IMR-90 (cell line): ENCODE measurements around the gene ALKAL2. TPM values are rescaled to one million over a fixed set of nuclear protein-coding genes. Genes with fewer than 3 reads are reported as not detected.

Experiments used
- ATAC-seq: fragments of 200-7000 bp; cut with Tn5 transposase; 2 replicates; pipeline ENCODE4 v1.9.1; 2020; ENCODE audit warnings: low read depth, mild to moderate bottlenecking, moderate library complexity
- BruUV-seq: library from RNA; stranded (reverse); fragments of 400-500 nt; replicated peaks from 2 replicates; lab custom pipeline; 2021; lab: Mats Ljungman, UMichigan
- CTCF ChIA-PET: fragments of 300-600 bp; formaldehyde crosslinking; extraction: SDS; loops from one replicate; lab custom pipeline; 2021; ENCODE audit warnings: antibody characterized with exemption; lab: Yijun Ruan, JAX
- POLR2A ChIA-PET: fragments of 300-600 bp; sonication (Branson Sonifier 250); formaldehyde crosslinking; loops from one replicate; lab custom pipeline; 2022; ENCODE audit warnings: antibody characterized with exemption; ENCODE audit not compliant: unreplicated experiment; lab: Charles Lee
- DNase-seq: peaks from one replicate; pipeline ENCODE4 v3.0.0; 2013
- H2AFZ ChIP-seq: replicated peaks from 2 replicates; pipeline ENCODE3; 2013; ENCODE audit warnings: low read length, mild to moderate bottlenecking; ENCODE audit not compliant: poor library complexity
- H2AK5ac ChIP-seq: 2 replicates; pipeline ENCODE4 v1.6.1; 2013; ENCODE audit warnings: low read depth, low read length, inconsistent platforms
- H2AK9ac ChIP-seq: replicated peaks from 2 replicates; pipeline ENCODE3; 2013; ENCODE audit warnings: mild to moderate bottlenecking, low read depth, low read length, moderate library complexity; ENCODE audit not compliant: poor library complexity
- H2BK120ac ChIP-seq: 2 replicates; pipeline ENCODE4 v1.6.1; 2013; ENCODE audit warnings: low read depth, low read length, inconsistent platforms
- H2BK15ac ChIP-seq: 3 replicates; pipeline ENCODE4 v1.6.1; 2013; ENCODE audit warnings: low read depth, low read length, inconsistent platforms
- H2BK20ac ChIP-seq: 2 replicates; pipeline ENCODE4 v1.6.1; 2013; ENCODE audit warnings: low read depth, mild to moderate bottlenecking, inconsistent platforms, low read length, moderate library complexity
- H2BK5ac ChIP-seq: 2 replicates; pipeline ENCODE4 v1.6.1; 2013; ENCODE audit warnings: mild to moderate bottlenecking, low read depth, low read length, inconsistent platforms; ENCODE audit not compliant: poor library complexity, severe bottlenecking
- H3K14ac ChIP-seq: replicated peaks from 2 replicates; pipeline ENCODE4 v1.6.1; 2013; ENCODE audit warnings: low read depth, low read length, inconsistent platforms
- H3K18ac ChIP-seq: 2 replicates; pipeline ENCODE4 v1.6.1; 2013; ENCODE audit warnings: low read depth, low read length, control low read depth
- H3K23ac ChIP-seq: 2 replicates; pipeline ENCODE4 v1.6.1; 2013; ENCODE audit warnings: low read depth, low read length, inconsistent platforms
- H3K27ac ChIP-seq: 2 replicates; pipeline ENCODE4 v1.5.1; 2013; ENCODE audit warnings: mild to moderate bottlenecking, control low read depth, low read length; ENCODE audit not compliant: insufficient read depth
- H3K27me3 ChIP-seq: 2 replicates; pipeline ENCODE4 v1.6.1; 2013; ENCODE audit warnings: low read length; ENCODE audit not compliant: control insufficient read depth, insufficient read depth
- H3K36me3 ChIP-seq: 2 replicates; pipeline ENCODE4 v1.6.1; 2013; ENCODE audit warnings: low read length, mixed read lengths; ENCODE audit not compliant: control insufficient read depth, insufficient read depth
- H3K4ac ChIP-seq: 2 replicates; pipeline ENCODE4 v1.6.1; 2013; ENCODE audit warnings: low read depth, low read length, inconsistent platforms
- H3K4me1 ChIP-seq: 2 replicates; pipeline ENCODE4 v1.6.1; 2013; ENCODE audit warnings: low read length, mixed read lengths; ENCODE audit not compliant: control insufficient read depth, insufficient read depth
- H3K4me2 ChIP-seq: 2 replicates; pipeline ENCODE4 v1.6.1; 2013; ENCODE audit warnings: low read depth, mild to moderate bottlenecking, control low read depth, low read length, moderate library complexity
- H3K4me3 ChIP-seq: 2 replicates; pipeline ENCODE4 v1.5.1; 2013; ENCODE audit warnings: low read depth, mild to moderate bottlenecking, control low read depth, low read length, moderate library complexity; ENCODE audit not compliant: insufficient read depth
- H3K56ac ChIP-seq: 2 replicates; pipeline ENCODE4 v1.6.1; 2013; ENCODE audit warnings: low read length, inconsistent platforms; ENCODE audit not compliant: insufficient read depth; ENCODE audit errors: extremely low read depth
- H3K79me1 ChIP-seq, 2 experiments: 2 replicates each; pipeline ENCODE4 v1.6.1; 2013; ENCODE audit warnings: low read length in 2 of 2, inconsistent platforms in 1 of 2, low read depth in 1 of 2
- H3K9ac ChIP-seq: 2 replicates; pipeline ENCODE4 v1.6.1; 2013; ENCODE audit warnings: low read depth, low read length, control low read depth
- H3K9me1 ChIP-seq: 2 replicates; pipeline ENCODE4 v1.6.1; 2013; ENCODE audit warnings: low read length, inconsistent platforms; ENCODE audit not compliant: insufficient read depth
- H3K9me3 ChIP-seq: 2 replicates; pipeline ENCODE4 v1.6.1; 2013; ENCODE audit warnings: low read length; ENCODE audit not compliant: control insufficient read depth, insufficient read depth
- H4K20me1 ChIP-seq: 2 replicates; pipeline ENCODE4 v1.6.1; 2013; ENCODE audit warnings: low read length, inconsistent platforms; ENCODE audit not compliant: insufficient read depth
- H4K5ac ChIP-seq: 2 replicates; pipeline ENCODE4 v1.6.1; 2013; ENCODE audit warnings: mild to moderate bottlenecking, low read depth, low read length, control low read depth
- H4K8ac ChIP-seq, 2 experiments: 2 replicates each; pipeline ENCODE4 v1.6.1; 2013; ENCODE audit warnings: low read depth in 2 of 2, low read length in 2 of 2, control low read depth in 1 of 2, inconsistent platforms in 1 of 2
- H4K91ac ChIP-seq: 2 replicates; pipeline ENCODE4 v1.6.1; 2013; ENCODE audit warnings: low read depth, low read length, inconsistent platforms; ENCODE audit not compliant: insufficient read depth
- BHLHE40 ChIP-seq: fragments of 150-350 bp; IDR thresholded peaks from 2 replicates; pipeline ENCODE4 v1.6.1; 2016; ENCODE audit warnings: mild to moderate bottlenecking, low read depth, low read length
- CEBPB ChIP-seq: IDR thresholded peaks from 2 replicates; pipeline ENCODE4 v1.6.1; 2012; ENCODE audit warnings: low read depth, low read length, improper control_type of control experiment
- CHD1 ChIP-seq: IDR thresholded peaks from 2 replicates; pipeline ENCODE4 v1.6.1; 2012; ENCODE audit warnings: low read depth, low read length, improper control_type of control experiment
- MAFK ChIP-seq: IDR thresholded peaks from 2 replicates; pipeline ENCODE4 v1.6.1; 2012; ENCODE audit warnings: low read depth, low read length, improper control_type of control experiment
- MXI1 ChIP-seq: IDR thresholded peaks from 2 replicates; pipeline ENCODE4 v1.6.1; 2012; ENCODE audit warnings: low read depth, mild to moderate bottlenecking, low read length, moderate library complexity, borderline replicate concordance
- POLR2A ChIP-seq: IDR thresholded peaks from 2 replicates; pipeline ENCODE4 v1.6.1; 2012; ENCODE audit warnings: mild to moderate bottlenecking, low read depth, low read length
- RAD21 ChIP-seq: IDR thresholded peaks from 2 replicates; pipeline ENCODE4 v1.6.1; 2012; ENCODE audit warnings: low read length, improper control_type of control experiment
- RCOR1 ChIP-seq: IDR thresholded peaks from 2 replicates; pipeline ENCODE4 v1.6.1; 2012; ENCODE audit warnings: mild to moderate bottlenecking, low read length, improper control_type of control experiment; ENCODE audit not compliant: insufficient replicate concordance
- RFX5 ChIP-seq: IDR thresholded peaks from 2 replicates; pipeline ENCODE4 v1.8.0; 2012; ENCODE audit warnings: low read depth, mild to moderate bottlenecking, low read length, moderate library complexity
- SMC3 ChIP-seq: fragments of 150-350 bp; IDR thresholded peaks from 2 replicates; pipeline ENCODE4 v1.6.1; 2016; ENCODE audit warnings: low read depth, mild to moderate bottlenecking, antibody characterized with exemption, low read length, moderate library complexity
- WGBS, 2 experiments: methylation state at CpG; one replicate each; pipeline versions ENCODE4 v1.1.5 to v1.1.7; 2013; ENCODE audit warnings: missing lambda C conversion rate in 2 of 2; ENCODE audit not compliant: insufficient read length in 1 of 2; ENCODE audit errors: extremely low coverage in 2 of 2; 5-methylcytosine and 5-hydroxymethylcytosine counted together
- dilution Hi-C: fragments of 300-500 bp; cut with HindIII; formaldehyde crosslinking; loops from one replicate; pipeline ENCODE4 v1.14.3; 2018; ENCODE audit warnings: low sequenced_read_pairs; ENCODE audit not compliant: unreplicated experiment
- in situ Hi-C: fragments of 300-500 bp; cut with MboI; formaldehyde crosslinking; loops from 3 replicates; pipeline ENCODE4 v1.14.3; 2019; ENCODE audit warnings: low sequenced_read_pairs, inconsistent platforms, mixed read lengths
- intact Hi-C: fragments of 100-400 bp; cut with micrococcal nuclease; formaldehyde crosslinking; loops from 2 replicates; pipeline ENCODE4 v1.10.0; 2022
- polyA plus RNA-seq, 3 experiments: library from polyadenylated mRNA; depleted of rRNA; stranded (reverse); fragments of >200 nt; gene quantifications; 2 replicates each; pipeline ENCODE4 v1.2.3, GENCODE V29; 2012; ENCODE audit warnings: low replicate concordance in 1 of 3
- total RNA-seq: library from RNA; depleted of rRNA; stranded (reverse); fragments of >200 nt; gene quantifications from 2 replicates; pipeline ENCODE4 v1.2.3, GENCODE V29; 2012
- TF ChIP-seq, protein P1 (sequence below): fragments of 150-350 bp; IDR thresholded peaks from 2 replicates; pipeline ENCODE4 v1.6.1; 2016; ENCODE audit warnings: low read depth, mild to moderate bottlenecking, low read length, moderate library complexity, borderline replicate concordance
- TF ChIP-seq, protein P2 (sequence below): conservative IDR thresholded peaks from 2 replicates; pipeline ENCODE4 v1.5.1; 2012; ENCODE audit warnings: mild to moderate bottlenecking, low read depth, low read length, improper control_type of control experiment
- TF ChIP-seq, protein P3 (sequence below): fragments of 150-350 bp; IDR thresholded peaks from 2 replicates; pipeline ENCODE4 v1.6.1; 2017; ENCODE audit warnings: mild to moderate bottlenecking, antibody characterized with exemption, low read length, low read depth

ALKAL2 gene
- total and polyA plus RNA-seq, 2 of the 4 experiments (the other 2 are of a cell fraction), result not detected

- intact Hi-C loops (no loop called here), dilution Hi-C loops (no loop called here), in situ Hi-C loops (no loop called here)
- Histone ChIP-seq H3K56ac (no peak overlapping the region), H3K27ac (no peak overlapping the region), H3K18ac (no peak overlapping the region), H2AK5ac (no peak overlapping the region), H3K4ac (no peak overlapping the region), H2AK9ac (no peak overlapping the region), H3K79me1 (peaks cover 17 to 21% of the 10 kb centered on the region in 2 experiments), H4K5ac (no peak overlapping the region), H2BK15ac (no peak overlapping the region), H2AFZ (no peak overlapping the region), H3K4me3 (no peak overlapping the region), H3K4me1 (no peaks in the 10 kb centered on the region), H3K14ac (no peak overlapping the region), H4K91ac (no peak overlapping the region), H3K4me2 (no peak overlapping the region), H3K9ac (no peak overlapping the region), H4K20me1 (peaks cover 17% of the 10 kb centered on the region), H3K9me3 (no peaks in the 10 kb centered on the region), H2BK120ac (no peak overlapping the region), H4K8ac (no peak overlapping the region), H3K36me3 (peaks cover 35% of the 10 kb centered on the region), H3K9me1 (peaks cover 3% of the 10 kb centered on the region; the same call in 1 of the 2 replicates), H2BK20ac (no peak overlapping the region), H3K23ac (no peak overlapping the region), H2BK5ac (no peak overlapping the region), H3K27me3 (no peaks in the 10 kb centered on the region)
- POLR2A ChIA-PET, result no interaction called here
- ATAC-seq (no peak), DNase-seq (no peak)
- no CpG with 5 or more reads among the region's 4 CpGs for WGBS, 2 experiments
- no peak for TF ChIP-seq CHD1
- no peak for TF ChIP-seq POLR2A
- TF ChIP-seq RFX5, result no peak
- TF ChIP-seq, protein P1, sequence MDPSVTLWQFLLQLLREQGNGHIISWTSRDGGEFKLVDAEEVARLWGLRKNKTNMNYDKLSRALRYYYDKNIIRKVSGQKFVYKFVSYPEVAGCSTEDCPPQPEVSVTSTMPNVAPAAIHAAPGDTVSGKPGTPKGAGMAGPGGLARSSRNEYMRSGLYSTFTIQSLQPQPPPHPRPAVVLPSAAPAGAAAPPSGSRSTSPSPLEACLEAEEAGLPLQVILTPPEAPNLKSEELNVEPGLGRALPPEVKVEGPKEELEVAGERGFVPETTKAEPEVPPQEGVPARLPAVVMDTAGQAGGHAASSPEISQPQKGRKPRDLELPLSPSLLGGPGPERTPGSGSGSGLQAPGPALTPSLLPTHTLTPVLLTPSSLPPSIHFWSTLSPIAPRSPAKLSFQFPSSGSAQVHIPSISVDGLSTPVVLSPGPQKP, result no peak
- TF ChIP-seq, protein P2, sequence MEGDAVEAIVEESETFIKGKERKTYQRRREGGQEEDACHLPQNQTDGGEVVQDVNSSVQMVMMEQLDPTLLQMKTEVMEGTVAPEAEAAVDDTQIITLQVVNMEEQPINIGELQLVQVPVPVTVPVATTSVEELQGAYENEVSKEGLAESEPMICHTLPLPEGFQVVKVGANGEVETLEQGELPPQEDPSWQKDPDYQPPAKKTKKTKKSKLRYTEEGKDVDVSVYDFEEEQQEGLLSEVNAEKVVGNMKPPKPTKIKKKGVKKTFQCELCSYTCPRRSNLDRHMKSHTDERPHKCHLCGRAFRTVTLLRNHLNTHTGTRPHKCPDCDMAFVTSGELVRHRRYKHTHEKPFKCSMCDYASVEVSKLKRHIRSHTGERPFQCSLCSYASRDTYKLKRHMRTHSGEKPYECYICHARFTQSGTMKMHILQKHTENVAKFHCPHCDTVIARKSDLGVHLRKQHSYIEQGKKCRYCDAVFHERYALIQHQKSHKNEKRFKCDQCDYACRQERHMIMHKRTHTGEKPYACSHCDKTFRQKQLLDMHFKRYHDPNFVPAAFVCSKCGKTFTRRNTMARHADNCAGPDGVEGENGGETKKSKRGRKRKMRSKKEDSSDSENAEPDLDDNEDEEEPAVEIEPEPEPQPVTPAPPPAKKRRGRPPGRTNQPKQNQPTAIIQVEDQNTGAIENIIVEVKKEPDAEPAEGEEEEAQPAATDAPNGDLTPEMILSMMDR, result no peak
- TF ChIP-seq CEBPB, result no peak
- TF ChIP-seq MAFK, result no peak
- no peak for TF ChIP-seq MXI1
- TF ChIP-seq, protein P3, sequence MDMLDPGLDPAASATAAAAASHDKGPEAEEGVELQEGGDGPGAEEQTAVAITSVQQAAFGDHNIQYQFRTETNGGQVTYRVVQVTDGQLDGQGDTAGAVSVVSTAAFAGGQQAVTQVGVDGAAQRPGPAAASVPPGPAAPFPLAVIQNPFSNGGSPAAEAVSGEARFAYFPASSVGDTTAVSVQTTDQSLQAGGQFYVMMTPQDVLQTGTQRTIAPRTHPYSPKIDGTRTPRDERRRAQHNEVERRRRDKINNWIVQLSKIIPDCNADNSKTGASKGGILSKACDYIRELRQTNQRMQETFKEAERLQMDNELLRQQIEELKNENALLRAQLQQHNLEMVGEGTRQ, result no peak
- TF ChIP-seq SMC3, result no peak
- TF ChIP-seq BHLHE40, result no peak
- TF ChIP-seq RAD21, result no peak
- TF ChIP-seq RCOR1, result no peak
- CTCF ChIA-PET, result no interaction called here
- no TSS peak for BruUV-seq
Measured at GRCh38 chr2:278927-279320, 9.0 kb downstream of the ALKAL2 start.
